Retina (tissue), 1 donor: Measurements from ENCODE around the gene CTH.
"Not testable (repeated sequence)": the region's sequence is repeated elsewhere in the genome, so short reads cannot be mapped to it uniquely, and the experiment has no call there.

ENCODE experiments used
- DNase-seq: peaks from one replicate; pipeline ENCODE4 v3.0.0-alpha.2; 2016

The CTH gene

GRCh38 chr1:70411360-70411844 lies 334 bp downstream of the CTH start:
- DNase-seq = no peak

GRCh38 chr1:70415882-70416281 lies 4.8 kb downstream of the CTH start:
- no peak for DNase-seq

- DNase-seq = not testable (repeated sequence)
These were observed 8.1 kb downstream of the CTH start for GRCh38 chr1:70418973-70419734.

- no peak for DNase-seq
These were observed 9.3 kb downstream of the CTH start for GRCh38 chr1:70420320-70420719.

- no peak for DNase-seq
These were observed 15.4 kb downstream of the CTH start for GRCh38 chr1:70426154-70427131.

GRCh38 chr1:70427976-70428375 lies 16.9 kb downstream of the CTH start:
- DNase-seq = no peak

- DNase-seq = no peak
These were observed 18.2 kb downstream of the CTH start for GRCh38 chr1:70429219-70429618.

GRCh38 chr1:70429757-70430156 lies 18.7 kb downstream of the CTH start:
- no peak for DNase-seq

- DNase-seq = no peak
These were observed 20.2 kb downstream of the CTH start for GRCh38 chr1:70431317-70431716.

- DNase-seq = no peak
These were observed 20.8 kb downstream of the CTH start for GRCh38 chr1:70431874-70432273.

- no peak for DNase-seq
These were observed 23.3 kb downstream of the CTH start for GRCh38 chr1:70434253-70434859.

- no peak for DNase-seq
These were observed 25.7 kb downstream of the CTH start for GRCh38 chr1:70436622-70437251.

GRCh38 chr1:70438529-70438928 lies 27.5 kb downstream of the CTH start:
- no peak for DNase-seq

GRCh38 chr1:70440642-70441391 lies 29.7 kb downstream of the CTH start:
- DNase-seq = no peak

GRCh38 chr1:70441392-70442035 lies 30.4 kb downstream of the CTH start:
- DNase-seq = no peak

- no peak for DNase-seq
These were observed 31.4 kb downstream of the CTH start for GRCh38 chr1:70442490-70442889.

- DNase-seq = no peak
These were observed 32.7 kb downstream of the CTH start for GRCh38 chr1:70443739-70444138.

- no peak for DNase-seq
These were observed 38.0 kb downstream of the CTH start for GRCh38 chr1:70449049-70449448.

- DNase-seq = not testable (repeated sequence)
These were observed 41.3 kb downstream of the CTH start for GRCh38 chr1:70452164-70452939.

GRCh38 chr1:70455291-70455690 lies 44.2 kb downstream of the CTH start:
- DNase-seq = no peak

GRCh38 chr1:70458131-70458530 lies 47.1 kb downstream of the CTH start:
- DNase-seq = no peak
